Adrenal gland (tissue), 5 donors: ENCODE results near the gene TARS3.

Experiments
- POLR2A ChIP-seq, 2 donors: fragments of 450-650 bp; IDR thresholded peaks; one replicate each; pipeline ENCODE4 v1.6.1; 2017; ENCODE audit warnings: antibody characterized with exemption in 2 of 2, mild to moderate bottlenecking in 2 of 2, moderate library complexity in 1 of 2
- TF ChIP-seq, protein P1 (sequence below), 6 experiments: fragments of 450-650 bp in 4 of 6; fragments of 200-600 bp in 2 of 6; sonication (generic) in 1 of 6; IDR thresholded peaks; 1 replicate in 5 of 6; 2 replicates in 1 of 6; pipeline versions ENCODE4 v1.5.1 to v1.8.0; 2016 to 2021; ENCODE audit warnings: antibody characterized with exemption in 6 of 6, mild to moderate bottlenecking in 2 of 6, moderate library complexity in 1 of 6
- donor health status: DM: no; HTN: no; CAD: no.

GRCh38 chr15:101614761-101615160, 109.5 kb downstream of the TARS3 start:
- TF ChIP-seq, protein P1, sequence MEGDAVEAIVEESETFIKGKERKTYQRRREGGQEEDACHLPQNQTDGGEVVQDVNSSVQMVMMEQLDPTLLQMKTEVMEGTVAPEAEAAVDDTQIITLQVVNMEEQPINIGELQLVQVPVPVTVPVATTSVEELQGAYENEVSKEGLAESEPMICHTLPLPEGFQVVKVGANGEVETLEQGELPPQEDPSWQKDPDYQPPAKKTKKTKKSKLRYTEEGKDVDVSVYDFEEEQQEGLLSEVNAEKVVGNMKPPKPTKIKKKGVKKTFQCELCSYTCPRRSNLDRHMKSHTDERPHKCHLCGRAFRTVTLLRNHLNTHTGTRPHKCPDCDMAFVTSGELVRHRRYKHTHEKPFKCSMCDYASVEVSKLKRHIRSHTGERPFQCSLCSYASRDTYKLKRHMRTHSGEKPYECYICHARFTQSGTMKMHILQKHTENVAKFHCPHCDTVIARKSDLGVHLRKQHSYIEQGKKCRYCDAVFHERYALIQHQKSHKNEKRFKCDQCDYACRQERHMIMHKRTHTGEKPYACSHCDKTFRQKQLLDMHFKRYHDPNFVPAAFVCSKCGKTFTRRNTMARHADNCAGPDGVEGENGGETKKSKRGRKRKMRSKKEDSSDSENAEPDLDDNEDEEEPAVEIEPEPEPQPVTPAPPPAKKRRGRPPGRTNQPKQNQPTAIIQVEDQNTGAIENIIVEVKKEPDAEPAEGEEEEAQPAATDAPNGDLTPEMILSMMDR (IDR thresholded peaks at IDR 0.05) = no peak
- no peak for TF ChIP-seq POLR2A (IDR thresholded peaks at IDR 0.05)
